ENCODE data around the gene CNTROB.

The CNTROB gene

GRCh38 chr17:7987112-7987893, 55.3 kb downstream of the CNTROB start:
- DNase-seq: no peak

DNA sequence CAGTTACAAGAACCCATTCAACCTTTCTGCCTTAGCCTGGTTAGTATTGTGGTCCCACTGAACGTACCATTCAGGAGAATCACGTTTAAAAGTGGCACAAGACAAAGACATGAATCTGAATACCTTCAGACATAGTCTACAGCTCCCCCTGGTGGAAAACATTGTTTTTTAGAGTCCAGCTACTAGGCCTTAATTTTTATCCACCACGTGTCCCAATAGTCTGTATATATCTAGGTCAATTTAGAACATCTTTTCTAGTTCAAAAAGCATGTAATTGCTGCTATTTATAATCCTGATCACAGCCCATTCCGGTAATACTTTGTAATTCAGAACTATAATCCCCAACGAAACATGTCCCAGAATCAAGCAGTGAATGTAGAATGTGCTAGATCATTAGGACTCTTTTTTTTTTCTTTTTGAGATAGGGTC, 56.8 kb downstream of the CNTROB start:
- DNase-seq: peak; percentile 62 to 76

DNA sequence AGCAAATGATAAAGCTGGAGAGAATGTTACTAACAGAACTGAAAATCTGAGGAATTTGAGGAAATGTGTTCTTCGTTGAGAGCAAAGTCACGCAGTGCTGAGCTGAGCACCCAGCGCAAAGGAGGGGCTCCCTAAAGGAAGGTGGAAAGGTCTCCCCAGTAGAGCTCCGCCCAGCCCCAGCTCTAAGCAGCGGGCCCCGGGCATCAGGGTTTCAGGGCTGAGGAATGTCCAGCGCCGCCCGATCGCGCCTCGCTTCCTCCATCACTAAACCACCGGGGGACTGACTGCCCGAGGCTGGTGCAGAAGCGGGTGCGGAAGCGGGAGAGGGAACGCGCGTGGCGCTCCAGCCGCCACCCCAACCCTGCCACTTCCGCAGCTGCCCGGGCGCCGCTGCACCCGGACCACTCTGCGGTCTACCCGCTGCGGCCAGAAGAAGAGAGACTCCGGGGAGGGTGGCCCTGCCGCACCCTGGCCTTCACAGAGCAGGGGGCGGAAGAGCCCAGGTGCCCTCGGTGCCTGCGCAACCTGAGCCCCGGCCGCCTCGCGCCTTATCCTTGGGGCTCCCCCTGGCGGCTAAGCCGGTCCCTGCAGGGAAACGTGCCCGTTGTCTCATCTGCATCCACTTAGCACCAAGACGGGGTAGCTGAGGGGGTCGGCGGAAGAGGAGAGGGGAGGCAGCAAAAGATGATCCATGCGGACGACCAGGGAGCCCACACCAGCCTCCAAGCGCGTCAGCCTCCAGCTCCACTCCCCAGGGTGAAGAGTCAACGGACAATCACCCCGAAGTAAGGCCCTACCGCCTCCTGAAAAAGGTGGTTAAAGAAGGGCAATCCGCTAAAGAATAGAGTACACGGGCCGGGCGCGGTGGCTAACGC, 58.0 kb downstream of the CNTROB start:
- DNase-seq: peak; percentile 73 to 77

GRCh38 chr17:7992516-7992915, 60.5 kb downstream of the CNTROB start:
- DNase-seq: no peak

GRCh38 chr17:7992924-7993323, 60.9 kb downstream of the CNTROB start:
- no peak for DNase-seq

DNA sequence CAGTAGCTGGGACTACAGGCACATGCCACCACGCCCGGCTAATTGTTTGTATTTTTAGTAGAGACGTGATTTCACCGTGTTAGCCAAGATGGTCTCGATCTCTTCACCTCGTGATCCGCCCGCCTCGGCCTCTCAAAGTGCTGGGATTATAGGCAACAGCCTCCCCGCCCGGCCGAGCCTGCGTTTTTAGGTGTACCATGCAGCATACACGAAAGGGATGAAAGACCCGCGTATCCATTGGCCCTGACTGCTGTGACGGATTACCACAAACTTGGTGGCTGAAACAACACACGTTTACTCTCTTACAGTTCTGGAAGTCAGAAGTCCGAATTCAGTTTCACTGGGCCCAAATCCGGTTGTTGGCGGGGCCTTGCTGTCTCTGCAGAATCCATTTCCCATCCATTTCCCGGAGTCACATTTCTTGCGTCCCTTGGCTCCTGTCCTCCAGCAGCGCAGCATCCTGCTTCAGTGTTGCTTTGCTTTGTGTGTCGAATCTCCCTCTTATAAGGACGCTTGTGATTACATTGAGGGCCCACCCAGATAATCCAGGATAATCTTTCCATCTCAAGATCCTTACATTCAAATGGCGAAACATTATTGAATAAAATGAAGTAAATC, 62.1 kb downstream of the CNTROB start:
- DNase-seq: no peak

DNA sequence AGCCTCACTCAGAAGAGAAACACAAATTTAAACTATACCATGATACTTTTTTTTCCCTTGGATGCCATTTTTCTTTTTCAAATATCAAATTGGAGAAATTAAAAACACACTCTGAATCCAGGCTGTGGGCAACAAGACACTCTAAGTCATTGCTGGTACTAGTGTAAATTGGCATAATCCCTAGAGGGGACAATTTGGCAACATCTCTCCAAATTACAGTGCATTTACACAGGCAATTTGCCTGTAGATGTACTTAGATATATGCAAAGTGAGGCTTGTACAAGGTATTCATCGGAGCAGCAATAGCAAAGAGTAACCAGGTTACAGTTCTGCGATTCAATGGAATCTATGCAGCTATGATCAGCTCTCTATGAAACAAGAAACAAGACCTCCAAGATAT, 63.7 kb downstream of the CNTROB start:
- no peak for DNase-seq

- DNase-seq: no peak
Measured at GRCh38 chr17:7997186-7997585, 65.2 kb downstream of the CNTROB start.
